ENCODE measurements around the gene MYOZ3.

The MYOZ3 gene

GRCh38 chr5:150661086-150661485 is at the start of gene MYOZ3:
MYOZ3 (plus strand) TSS chr5:150661251; CDS start chr5:150662942, 1,691 bp downstream.
- FAIRE-seq, result no peak

GRCh38 chr5:150612405-150612804 is 48.6 kb upstream of the MYOZ3 start:
- FAIRE-seq, result no peak

- no peak for FAIRE-seq
These were observed 48.0 kb upstream of the MYOZ3 start for GRCh38 chr5:150612905-150613670.

GRCh38 chr5:150613991-150614660 is 46.9 kb upstream of the MYOZ3 start:
- FAIRE-seq, result no peak

GRCh38 chr5:150614661-150615060 is 46.4 kb upstream of the MYOZ3 start:
- FAIRE-seq, result no peak

GRCh38 chr5:150615141-150615699 is 45.8 kb upstream of the MYOZ3 start:
- FAIRE-seq, result no peak

GRCh38 chr5:150616024-150616470 is 45.0 kb upstream of the MYOZ3 start:
- no peak for FAIRE-seq

GRCh38 chr5:150616506-150616905 is 44.5 kb upstream of the MYOZ3 start:
- no peak for FAIRE-seq

- FAIRE-seq, result no peak
These were observed 42.9 kb upstream of the MYOZ3 start for GRCh38 chr5:150618163-150618562.

GRCh38 chr5:150618588-150619281 is 42.3 kb upstream of the MYOZ3 start:
- FAIRE-seq, result peak; percentile 91

- FAIRE-seq, result no peak
These were observed 41.5 kb upstream of the MYOZ3 start for GRCh38 chr5:150619359-150620230.

- FAIRE-seq, result no peak
These were observed 39.8 kb upstream of the MYOZ3 start for GRCh38 chr5:150621301-150621700.

- no peak for FAIRE-seq
These were observed 38.9 kb upstream of the MYOZ3 start for GRCh38 chr5:150622157-150622556.

- FAIRE-seq, result no peak
These were observed 37.7 kb upstream of the MYOZ3 start for GRCh38 chr5:150623152-150623877.

- no peak for FAIRE-seq
These were observed 37.2 kb upstream of the MYOZ3 start for GRCh38 chr5:150623878-150624216.

- no peak for FAIRE-seq
These were observed 36.5 kb upstream of the MYOZ3 start for GRCh38 chr5:150624334-150625163.

GRCh38 chr5:150625164-150625535 is 35.9 kb upstream of the MYOZ3 start:
- no peak for FAIRE-seq

- no peak for FAIRE-seq
These were observed 35.0 kb upstream of the MYOZ3 start for GRCh38 chr5:150625831-150626746.

- peak; percentile 27 for FAIRE-seq
These were observed 34.2 kb upstream of the MYOZ3 start for GRCh38 chr5:150626853-150627276.

All from islet of Langerhans (tissue), 1 donor.